K562 treated with DMSO at 1 percent for 12 hours (cell line): ENCODE data around the gene ADGRF5. TPM values are rescaled to one million over a fixed set of nuclear protein-coding genes. Genes with fewer than 3 reads are reported as not detected.

Experiments
- total RNA-seq: library from RNA; unstranded; fragments of 300-600 nt; gene quantifications from 2 replicates; pipeline ENCODE4 v1.2.3, GENCODE V29; 2022; ENCODE audit not compliant: insufficient read depth

Gene ADGRF5, protein sequence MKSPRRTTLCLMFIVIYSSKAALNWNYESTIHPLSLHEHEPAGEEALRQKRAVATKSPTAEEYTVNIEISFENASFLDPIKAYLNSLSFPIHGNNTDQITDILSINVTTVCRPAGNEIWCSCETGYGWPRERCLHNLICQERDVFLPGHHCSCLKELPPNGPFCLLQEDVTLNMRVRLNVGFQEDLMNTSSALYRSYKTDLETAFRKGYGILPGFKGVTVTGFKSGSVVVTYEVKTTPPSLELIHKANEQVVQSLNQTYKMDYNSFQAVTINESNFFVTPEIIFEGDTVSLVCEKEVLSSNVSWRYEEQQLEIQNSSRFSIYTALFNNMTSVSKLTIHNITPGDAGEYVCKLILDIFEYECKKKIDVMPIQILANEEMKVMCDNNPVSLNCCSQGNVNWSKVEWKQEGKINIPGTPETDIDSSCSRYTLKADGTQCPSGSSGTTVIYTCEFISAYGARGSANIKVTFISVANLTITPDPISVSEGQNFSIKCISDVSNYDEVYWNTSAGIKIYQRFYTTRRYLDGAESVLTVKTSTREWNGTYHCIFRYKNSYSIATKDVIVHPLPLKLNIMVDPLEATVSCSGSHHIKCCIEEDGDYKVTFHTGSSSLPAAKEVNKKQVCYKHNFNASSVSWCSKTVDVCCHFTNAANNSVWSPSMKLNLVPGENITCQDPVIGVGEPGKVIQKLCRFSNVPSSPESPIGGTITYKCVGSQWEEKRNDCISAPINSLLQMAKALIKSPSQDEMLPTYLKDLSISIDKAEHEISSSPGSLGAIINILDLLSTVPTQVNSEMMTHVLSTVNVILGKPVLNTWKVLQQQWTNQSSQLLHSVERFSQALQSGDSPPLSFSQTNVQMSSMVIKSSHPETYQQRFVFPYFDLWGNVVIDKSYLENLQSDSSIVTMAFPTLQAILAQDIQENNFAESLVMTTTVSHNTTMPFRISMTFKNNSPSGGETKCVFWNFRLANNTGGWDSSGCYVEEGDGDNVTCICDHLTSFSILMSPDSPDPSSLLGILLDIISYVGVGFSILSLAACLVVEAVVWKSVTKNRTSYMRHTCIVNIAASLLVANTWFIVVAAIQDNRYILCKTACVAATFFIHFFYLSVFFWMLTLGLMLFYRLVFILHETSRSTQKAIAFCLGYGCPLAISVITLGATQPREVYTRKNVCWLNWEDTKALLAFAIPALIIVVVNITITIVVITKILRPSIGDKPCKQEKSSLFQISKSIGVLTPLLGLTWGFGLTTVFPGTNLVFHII (N-terminal part only)
- not detected in 2 replicates for total RNA-seq

DNA sequence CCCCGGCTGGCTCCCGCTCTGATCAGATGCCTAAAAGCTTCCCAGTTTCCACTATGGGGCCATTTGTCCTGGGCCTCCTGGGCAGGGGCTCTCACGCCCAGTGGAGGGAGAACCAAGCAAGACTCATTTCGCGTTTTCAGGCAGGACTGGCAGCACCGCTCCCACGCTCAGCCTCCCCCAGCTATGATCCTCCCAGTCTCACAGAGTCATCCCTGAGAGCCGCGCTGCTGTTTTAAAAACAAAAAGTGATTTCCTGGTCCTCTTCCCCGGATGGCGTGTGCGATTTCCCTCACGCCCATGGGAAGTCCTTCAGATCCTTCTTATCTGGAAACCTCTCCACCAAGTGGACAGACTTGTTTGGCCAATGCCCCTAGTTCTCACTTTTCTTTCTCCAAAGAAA lies at the start of gene ADGRF5:
TSS of gene ADGRF5 (minus strand) at position 208 of the 400 bp plus-strand sequence. CDS start 15,176 bp downstream, outside the sequence.

Other genes with a start within 250 kb of the ADGRF5 start
- 0.13 and 0.48 TPM in 2 replicates for gene TDRD6, start 234.1 kb downstream of the ADGRF5 start, total RNA-seq
- gene PLA2G7, start 186.6 kb downstream of the ADGRF5 start, total RNA-seq = not detected in 2 replicates
- not detected in 2 replicates for gene ANKRD66, start 175.0 kb downstream of the ADGRF5 start, total RNA-seq
- not detected in 2 replicates for gene MEP1A, start 128.5 kb downstream of the ADGRF5 start, total RNA-seq
- gene ADGRF1, start 120.4 kb upstream of the ADGRF5 start, total RNA-seq = not detected in 2 replicates